ENCODE results near the gene KRCC1. TPM values are rescaled to one million over a fixed set of nuclear protein-coding genes. Genes with fewer than 3 reads are reported as not detected.

KRCC1 gene
- total and polyA plus RNA-seq, 2 experiments from 2014 or later, result 10.3 to 12.5 TPM

- no peak for DNase-seq (ENCODE audit: low spot score)
- peaks cover 6% of the 10 kb centered on the region; the same call in 2 of the 3 replicates for H3K4me1 Mint-ChIP-seq
- no peak for ATAC-seq
These were observed 17.1 kb downstream of the KRCC1 start for GRCh38 chr2:88038263-88039105.

More at GRCh38 chr2:88038263-88039105, 17.1 kb downstream of the KRCC1 start:
- Histone ChIP-seq H3F3A (replicated peaks; ENCODE audit: low read depth) (no peaks in the 10 kb centered on the region), H3K79me2 (replicated peaks; ENCODE audit: insufficient read depth) (no peaks in the 10 kb centered on the region), H3K4me3 (no peak overlapping the region), H3K27ac (ENCODE audit: low read depth) (0 out of 2 replicates have a peak overlapping the region, but pooled peaks have one; percentile 9), H2AFZ (no peak overlapping the region), H3K4me2 (no peak overlapping the region), H3K9me2 (ENCODE audit: insufficient read depth) (no peaks in the 10 kb centered on the region), H4K20me1 (replicated peaks; ENCODE audit: insufficient read depth) (no peaks in the 10 kb centered on the region), H3K4me1 (ENCODE audit: insufficient read depth) (no peaks in the 10 kb centered on the region), H3K27me3 (ENCODE audit: insufficient read depth) (no peaks in the 10 kb centered on the region), H3K36me3 (ENCODE audit: insufficient read depth) (no peaks in the 10 kb centered on the region)
- Mint-ChIP-seq H3K4me3 (no peak overlapping the region), H3K27ac (peak overlapping the region; percentile 72; the same call in 1 of the 2 replicates), H3K9me3 (no peaks in the 10 kb centered on the region), H3K27me3 (ENCODE audit: insufficient read depth, low read depth, poor library complexity) (no peaks in the 10 kb centered on the region), H3K36me3 (ENCODE audit: low read depth) (peaks cover 3% of the 10 kb centered on the region; the same call in 1 of the 3 replicates)
- TF ChIP-seq NANOG (IDR thresholded peaks at IDR 0.05; ENCODE audit: borderline replicate concordance) (no peak), JUNB (IDR thresholded peaks at IDR 0.05; ENCODE audit: unreplicated experiment) (no peak), STAT1 (IDR thresholded peaks at IDR 0.05; ENCODE audit: unreplicated experiment) (no peak), ZNF114 (CRISPR knock-in tag; IDR thresholded peaks at IDR 0.05) (no peak), ZNF331 (CRISPR knock-in tag; IDR thresholded peaks at IDR 0.05; ENCODE audit: low read depth) (no peak), REST (IDR thresholded peaks at IDR 0.05; ENCODE audit: unreplicated experiment) (no peak), EZH2 (IDR thresholded peaks at IDR 0.05; ENCODE audit: low read depth, unreplicated experiment) (no peak), EZH2phosphoT487 (IDR thresholded peaks at IDR 0.05; ENCODE audit: unreplicated experiment) (no peak)
- TF ChIP-seq, protein P1, sequence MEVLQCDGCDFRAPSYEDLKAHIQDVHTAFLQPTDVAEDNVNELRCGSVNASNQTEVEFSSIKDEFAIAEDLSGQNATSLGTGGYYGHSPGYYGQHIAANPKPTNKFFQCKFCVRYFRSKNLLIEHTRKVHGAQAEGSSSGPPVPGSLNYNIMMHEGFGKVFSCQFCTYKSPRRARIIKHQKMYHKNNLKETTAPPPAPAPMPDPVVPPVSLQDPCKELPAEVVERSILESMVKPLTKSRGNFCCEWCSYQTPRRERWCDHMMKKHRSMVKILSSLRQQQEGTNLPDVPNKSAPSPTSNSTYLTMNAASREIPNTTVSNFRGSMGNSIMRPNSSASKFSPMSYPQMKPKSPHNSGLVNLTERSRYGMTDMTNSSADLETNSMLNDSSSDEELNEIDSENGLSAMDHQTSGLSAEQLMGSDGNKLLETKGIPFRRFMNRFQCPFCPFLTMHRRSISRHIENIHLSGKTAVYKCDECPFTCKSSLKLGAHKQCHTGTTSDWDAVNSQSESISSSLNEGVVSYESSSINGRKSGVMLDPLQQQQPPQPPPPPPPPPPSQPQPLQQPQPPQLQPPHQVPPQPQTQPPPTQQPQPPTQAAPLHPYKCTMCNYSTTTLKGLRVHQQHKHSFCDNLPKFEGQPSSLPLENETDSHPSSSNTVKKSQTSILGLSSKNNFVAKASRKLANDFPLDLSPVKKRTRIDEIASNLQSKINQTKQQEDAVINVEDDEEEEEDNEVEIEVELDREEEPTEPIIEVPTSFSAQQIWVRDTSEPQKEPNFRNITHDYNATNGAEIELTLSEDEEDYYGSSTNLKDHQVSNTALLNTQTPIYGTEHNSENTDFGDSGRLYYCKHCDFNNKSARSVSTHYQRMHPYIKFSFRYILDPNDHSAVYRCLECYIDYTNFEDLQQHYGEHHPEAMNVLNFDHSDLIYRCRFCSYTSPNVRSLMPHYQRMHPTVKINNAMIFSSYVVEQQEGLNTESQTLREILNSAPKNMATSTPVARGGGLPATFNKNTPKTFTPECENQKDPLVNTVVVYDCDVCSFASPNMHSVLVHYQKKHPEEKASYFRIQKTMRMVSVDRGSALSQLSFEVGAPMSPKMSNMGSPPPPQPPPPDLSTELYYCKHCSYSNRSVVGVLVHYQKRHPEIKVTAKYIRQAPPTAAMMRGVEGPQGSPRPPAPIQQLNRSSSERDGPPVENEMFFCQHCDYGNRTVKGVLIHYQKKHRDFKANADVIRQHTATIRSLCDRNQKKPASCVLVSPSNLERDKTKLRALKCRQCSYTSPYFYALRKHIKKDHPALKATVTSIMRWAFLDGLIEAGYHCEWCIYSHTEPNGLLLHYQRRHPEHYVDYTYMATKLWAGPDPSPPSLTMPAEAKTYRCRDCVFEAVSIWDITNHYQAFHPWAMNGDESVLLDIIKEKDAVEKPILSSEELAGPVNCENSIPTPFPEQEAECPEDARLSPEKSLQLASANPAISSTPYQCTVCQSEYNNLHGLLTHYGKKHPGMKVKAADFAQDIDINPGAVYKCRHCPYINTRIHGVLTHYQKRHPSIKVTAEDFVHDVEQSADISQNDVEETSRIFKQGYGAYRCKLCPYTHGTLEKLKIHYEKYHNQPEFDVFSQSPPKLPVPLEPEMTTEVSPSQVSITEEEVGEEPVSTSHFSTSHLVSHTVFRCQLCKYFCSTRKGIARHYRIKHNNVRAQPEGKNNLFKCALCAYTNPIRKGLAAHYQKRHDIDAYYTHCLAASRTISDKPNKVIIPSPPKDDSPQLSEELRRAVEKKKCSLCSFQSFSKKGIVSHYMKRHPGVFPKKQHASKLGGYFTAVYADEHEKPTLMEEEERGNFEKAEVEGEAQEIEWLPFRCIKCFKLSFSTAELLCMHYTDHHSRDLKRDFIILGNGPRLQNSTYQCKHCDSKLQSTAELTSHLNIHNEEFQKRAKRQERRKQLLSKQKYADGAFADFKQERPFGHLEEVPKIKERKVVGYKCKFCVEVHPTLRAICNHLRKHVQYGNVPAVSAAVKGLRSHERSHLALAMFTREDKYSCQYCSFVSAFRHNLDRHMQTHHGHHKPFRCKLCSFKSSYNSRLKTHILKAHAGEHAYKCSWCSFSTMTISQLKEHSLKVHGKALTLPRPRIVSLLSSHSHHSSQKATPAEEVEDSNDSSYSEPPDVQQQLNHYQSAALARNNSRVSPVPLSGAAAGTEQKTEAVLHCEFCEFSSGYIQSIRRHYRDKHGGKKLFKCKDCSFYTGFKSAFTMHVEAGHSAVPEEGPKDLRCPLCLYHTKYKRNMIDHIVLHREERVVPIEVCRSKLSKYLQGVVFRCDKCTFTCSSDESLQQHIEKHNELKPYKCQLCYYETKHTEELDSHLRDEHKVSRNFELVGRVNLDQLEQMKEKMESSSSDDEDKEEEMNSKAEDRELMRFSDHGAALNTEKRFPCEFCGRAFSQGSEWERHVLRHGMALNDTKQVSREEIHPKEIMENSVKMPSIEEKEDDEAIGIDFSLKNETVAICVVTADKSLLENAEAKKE (CRISPR knock-in tag; IDR thresholded peaks at IDR 0.05), result no peak

Data from GM23338 (cell line).